HG03095 (cell line): ENCODE measurements around the gene ADGRG3.

Experiments
- ATAC-seq: cut with Tn5 transposase; IDR thresholded peaks from one replicate; pipeline ENCODE4 v1.9.1; 2021; ENCODE audit warnings: moderate library complexity; ENCODE audit not compliant: unreplicated experiment

ADGRG3 gene

GRCh38 chr16:57694725-57695679 is 26.9 kb downstream of the ADGRG3 start, which contains the start of gene DRC7:
TSS of gene DRC7 (plus strand) at chr16:57694806. CDS start at chr16:57697950, 3,144 bp downstream.
- ATAC-seq = no peak

DNA sequence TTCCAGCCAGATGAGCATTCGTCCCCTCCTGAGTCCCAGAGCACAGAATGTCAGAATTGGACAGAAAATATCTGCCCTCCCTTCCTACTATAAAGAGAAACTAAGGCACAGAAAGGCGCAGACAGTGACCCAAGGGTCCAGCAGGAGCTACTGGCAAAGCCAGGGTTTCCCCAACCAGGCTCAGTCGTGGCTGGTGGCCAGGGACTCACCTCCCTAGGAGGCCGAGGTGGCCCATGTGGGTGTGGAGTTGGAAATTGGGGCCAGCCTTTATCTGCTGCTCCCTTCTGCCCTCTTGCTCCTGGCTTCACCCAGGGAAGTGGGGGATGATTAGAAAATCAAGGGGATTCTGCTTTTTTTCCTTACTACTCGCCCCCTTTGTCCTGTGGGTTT is 27.6 kb downstream of the ADGRG3 start:
- ATAC-seq = no peak

- no peak for ATAC-seq
Measured at GRCh38 chr16:57696240-57696639, 28.1 kb downstream of the ADGRG3 start.

DNA sequence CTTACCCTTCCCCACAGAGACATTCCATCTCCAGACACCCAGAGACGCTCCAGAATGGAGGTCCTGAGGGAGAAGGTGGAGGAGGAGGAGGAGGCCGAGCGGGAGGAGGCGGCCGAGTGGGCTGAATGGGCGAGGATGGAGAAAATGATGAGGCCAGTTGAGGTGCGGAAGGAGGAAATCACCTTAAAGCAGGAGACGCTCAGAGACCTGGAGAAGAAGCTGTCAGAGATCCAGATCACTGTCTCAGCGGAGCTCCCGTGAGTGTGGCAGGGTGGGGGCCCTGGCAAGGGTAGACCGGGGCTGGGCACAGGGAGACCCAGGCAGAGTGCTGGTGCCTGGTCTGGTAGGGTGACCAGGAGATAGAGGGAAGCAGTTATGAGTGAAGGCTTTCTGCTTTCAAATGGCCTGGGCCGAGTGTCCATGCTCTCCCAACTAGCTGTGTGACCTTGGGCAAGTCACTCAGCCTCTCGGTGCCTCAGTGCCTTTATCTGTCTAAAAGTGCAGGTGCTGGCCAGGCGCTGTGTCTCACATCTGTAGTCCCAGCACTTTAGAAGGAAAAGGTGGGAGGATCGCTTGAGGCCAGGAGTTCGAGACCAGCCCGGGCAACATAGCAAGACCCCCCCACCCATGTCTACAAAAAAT is 29.9 kb downstream of the ADGRG3 start:
- ATAC-seq = no peak

GRCh38 chr16:57698812-57699405 is 30.8 kb downstream of the ADGRG3 start:
- no peak for ATAC-seq

- ATAC-seq = no peak
Measured at GRCh38 chr16:57699481-57699880, 31.4 kb downstream of the ADGRG3 start.

GRCh38 chr16:57699899-57700298 is 31.8 kb downstream of the ADGRG3 start:
- no peak for ATAC-seq

- no peak for ATAC-seq
Measured at GRCh38 chr16:57700781-57701551, 32.9 kb downstream of the ADGRG3 start.

DNA sequence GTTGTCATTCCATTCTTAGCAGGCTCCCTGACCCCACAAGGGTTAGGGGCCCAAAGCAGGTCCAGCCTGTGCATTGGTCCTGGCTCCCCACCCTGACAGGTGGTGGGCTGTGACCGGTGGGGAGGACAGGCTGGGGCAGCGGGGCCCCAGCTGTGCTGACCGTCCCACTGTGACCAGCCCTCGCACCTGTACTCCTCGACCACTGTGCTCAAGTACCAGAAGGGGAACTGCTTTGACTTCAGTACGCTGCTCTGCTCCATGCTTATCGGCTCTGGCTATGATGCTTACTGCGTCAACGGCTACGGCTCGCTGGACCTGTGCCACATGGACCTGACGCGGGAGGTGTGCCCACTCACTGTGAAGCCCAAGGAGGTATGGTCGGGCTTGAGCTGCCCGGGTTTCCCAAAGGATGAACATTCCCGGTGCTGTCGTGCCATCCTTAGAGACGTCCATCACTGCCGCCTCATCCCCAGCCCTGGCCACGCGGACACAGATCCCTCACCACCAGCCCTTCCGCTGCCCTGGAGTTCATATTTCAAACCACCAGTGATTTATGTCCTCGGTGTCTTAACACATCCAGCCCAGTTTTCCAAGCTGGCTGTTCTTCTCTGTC is 33.8 kb downstream of the ADGRG3 start:
- no peak for ATAC-seq

DNA sequence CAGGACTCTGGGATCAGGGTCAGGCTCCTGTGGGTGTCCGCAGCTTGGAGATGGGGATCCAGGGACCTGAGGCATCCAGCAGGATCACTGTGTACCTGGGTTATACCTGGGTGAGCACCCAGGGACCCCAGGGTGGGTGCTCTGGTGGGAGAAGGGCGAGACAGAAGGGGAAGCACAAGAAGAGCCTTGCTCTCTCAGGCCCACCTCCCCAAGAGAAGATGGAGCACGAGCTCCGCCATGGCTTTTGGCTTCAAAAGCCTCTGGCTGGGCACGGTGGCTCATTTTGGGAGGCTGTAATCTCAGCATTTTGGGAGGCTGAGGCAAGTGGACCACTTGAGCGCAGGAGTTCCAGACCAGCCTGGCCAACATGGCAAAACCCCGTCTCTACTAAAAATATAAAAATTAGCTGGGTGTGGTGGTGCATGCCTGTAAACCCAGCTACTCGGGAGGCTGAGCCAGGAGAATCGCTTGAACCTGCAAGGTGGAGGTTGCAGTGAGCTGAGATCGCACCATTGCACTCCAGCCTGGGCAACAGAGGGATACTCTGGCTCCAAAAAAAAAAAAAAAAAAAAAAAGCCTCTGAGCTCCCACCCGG is 35.4 kb downstream of the ADGRG3 start:
- no peak for ATAC-seq

DNA sequence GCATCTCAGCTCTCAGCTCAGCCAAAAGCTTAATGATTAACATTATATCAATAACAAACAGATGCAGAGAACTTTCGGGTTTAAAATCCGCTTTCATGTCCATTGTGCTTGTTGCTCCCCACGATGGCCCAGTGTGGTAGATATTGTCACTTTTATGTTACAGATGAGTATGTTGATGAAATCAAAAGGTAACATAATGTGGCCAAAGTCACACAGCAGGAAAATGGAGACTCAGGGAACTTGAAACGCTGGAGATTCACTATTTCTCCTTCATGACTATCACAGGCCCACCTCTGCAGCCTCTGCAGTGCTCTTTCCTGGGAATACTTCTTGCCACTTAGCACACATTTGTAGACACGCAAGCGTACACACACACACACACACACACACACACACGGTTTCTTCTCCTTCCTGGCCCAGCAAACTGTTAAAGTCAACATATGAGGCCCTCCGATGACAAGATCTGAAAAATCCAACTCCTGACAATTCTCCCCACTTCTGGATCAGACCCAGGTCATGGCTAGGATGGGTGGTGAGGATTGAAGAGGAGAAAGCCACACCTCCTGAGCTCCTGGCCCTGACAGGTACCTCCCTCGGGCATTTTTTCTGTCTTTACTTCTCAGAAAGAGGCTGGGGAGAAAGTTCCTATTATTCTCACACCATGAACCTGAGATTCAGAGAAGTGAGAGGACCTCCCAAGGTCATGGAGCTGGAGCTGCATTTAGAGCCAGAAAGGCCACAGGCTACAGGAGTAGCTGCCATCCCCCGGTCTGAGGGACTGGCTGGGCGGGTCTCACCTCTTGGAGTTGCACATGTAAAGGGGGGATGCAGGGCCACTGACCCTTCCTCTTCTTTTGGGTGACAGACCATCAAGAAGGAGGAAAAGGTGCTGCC is 36.2 kb downstream of the ADGRG3 start:
- ATAC-seq = no peak

DNA sequence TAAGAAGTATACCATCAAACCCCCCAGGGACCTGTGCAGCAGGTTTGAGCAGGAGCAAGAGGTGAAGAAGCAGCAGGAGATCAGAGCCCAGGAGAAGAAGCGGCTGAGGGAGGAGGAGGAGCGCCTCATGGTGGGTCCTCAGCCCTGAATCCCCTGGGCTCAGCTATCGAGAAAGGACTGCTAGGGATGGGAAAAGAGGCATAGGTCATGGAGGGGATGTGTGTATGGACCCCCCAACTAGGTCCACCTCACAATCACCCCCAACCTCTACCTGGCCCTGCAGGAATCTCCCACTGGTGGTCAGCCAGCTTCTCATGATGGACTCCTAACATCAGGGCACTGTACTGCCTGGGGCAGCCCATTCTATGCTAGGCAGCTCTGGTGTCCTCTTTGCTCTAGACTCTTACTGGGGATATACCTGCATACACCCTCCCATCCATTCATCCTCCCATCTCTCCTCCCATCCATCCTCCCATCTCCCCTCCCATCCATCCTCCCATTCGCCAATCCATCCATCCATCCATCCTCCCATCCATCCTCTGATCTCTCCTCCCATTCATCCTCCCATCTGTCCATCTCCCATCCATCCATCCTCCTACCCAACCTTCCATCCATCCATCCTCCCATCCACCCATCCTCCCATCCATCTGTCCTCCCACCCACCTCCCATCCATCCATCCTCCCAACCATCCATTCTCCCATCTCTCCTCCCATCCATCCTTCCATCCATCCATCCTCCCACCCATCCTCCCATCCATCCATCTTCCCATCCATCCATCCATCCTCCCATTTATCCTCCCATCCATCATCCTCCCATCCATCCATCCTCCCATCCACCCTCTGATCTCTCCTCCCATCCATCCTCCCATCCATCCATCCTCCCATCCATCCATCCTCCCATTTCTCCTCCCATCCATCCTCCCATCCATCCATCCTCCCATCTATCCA is 37.1 kb downstream of the ADGRG3 start:
- no peak for ATAC-seq

- no peak for ATAC-seq
Measured at GRCh38 chr16:57706717-57707116, 38.6 kb downstream of the ADGRG3 start.

- ATAC-seq = no peak
Measured at GRCh38 chr16:57707331-57707730, 39.2 kb downstream of the ADGRG3 start.

DNA sequence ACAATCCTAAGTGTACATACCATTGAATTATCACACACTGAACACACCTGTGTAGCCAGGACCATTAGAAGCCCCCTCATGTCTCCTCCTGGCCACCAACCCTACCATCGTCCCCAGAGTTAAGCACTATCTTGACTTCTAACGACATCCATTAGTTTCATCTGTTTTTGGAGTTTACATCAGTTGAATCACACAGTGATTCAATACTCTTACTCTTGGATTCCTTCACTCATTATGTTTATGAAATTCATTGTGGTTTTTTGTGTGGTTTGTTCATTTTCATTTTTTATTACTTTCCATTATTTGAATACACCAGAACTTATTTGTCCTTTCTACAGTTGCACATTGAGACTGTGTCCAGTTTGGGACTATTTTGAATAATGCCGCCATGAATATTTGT is 40.1 kb downstream of the ADGRG3 start:
- ATAC-seq = no peak

DNA sequence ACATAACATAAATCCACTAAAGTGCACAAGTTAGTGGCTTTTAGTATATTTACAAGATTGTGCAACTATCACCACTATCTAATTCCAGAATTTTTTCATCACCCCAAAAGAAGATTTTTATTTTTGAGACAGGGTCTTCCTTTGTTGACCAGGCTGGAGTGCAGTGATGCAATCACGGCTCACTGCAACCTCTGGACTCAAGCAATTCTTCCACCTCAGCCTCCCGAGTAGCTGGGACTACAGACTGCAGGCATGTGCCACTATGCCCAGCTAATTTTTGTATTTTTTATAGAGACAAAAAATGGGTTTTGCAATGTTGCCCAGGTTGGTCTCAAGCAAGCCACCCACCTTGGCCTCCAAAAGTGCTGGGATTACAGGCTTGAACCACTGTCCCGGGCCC is 41.6 kb downstream of the ADGRG3 start:
- no peak for ATAC-seq

DNA sequence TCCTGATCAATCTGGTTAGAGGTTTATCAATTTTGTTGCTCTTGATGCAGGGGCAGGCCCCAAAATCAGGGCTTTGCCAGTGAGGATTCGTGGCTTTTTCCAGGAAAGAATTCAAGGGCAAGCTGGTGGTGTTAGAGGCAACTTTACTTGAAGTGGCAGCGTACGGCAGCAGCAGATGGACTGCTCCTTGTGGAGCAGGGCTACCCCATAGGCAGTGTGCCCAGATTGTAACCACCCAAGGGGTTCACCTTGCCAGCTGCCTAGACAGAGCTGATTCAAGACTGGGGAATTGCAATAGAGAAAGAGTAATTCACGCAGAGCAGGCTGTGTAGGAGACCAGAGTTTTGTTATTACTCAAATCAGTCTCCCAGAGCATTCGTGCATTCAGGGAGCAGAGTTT is 43.2 kb downstream of the ADGRG3 start:
- ATAC-seq = no peak

GRCh38 chr16:57711993-57712392 is 43.9 kb downstream of the ADGRG3 start:
- no peak for ATAC-seq
